ENCODE data around the gene PLEKHM3.
"Not testable (repeated sequence)": the region's sequence is repeated elsewhere in the genome, so short reads cannot be mapped to it uniquely, and the experiment has no call there.

The PLEKHM3 gene

DNA sequence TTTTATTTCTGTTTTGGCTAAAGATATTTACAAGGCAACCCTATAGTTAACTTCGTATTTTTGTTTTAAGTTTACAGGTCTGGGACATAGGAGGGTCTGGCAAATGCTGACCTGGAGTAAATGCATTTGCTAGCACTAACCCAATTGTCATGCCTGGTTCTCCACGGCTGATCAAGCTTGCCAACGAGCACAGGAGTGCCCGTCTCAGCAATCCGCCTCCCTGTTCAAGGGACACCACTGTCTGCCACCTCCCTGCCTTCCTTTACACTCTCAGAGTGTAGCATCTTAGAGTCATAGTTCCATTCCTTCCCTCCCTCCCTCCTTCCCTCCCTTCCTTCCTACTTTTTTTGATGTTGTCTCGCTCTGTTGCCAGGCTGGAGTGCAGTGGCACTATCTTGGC lies 104.6 kb downstream of the PLEKHM3 start:
- no peak for DNase-seq

DNA sequence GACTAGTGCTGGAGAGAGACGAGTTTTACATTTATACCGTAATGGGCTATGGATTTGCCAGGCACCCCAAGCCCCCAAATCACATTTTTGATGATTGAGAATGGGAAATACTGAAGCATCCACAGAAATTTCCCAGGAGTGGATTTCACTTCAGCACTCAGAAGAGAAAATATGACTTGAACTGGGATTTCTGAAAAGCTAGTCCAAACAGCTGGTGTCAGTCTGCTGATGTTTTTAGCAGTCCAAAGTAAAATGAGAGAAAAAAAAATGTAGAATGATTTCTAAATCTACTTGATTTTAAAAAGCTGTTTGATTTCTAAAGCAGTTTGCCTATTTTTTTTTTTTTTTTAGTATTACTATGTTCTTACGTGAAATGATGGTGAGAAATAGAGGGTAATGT lies 105.0 kb downstream of the PLEKHM3 start:
- no peak for DNase-seq

DNA sequence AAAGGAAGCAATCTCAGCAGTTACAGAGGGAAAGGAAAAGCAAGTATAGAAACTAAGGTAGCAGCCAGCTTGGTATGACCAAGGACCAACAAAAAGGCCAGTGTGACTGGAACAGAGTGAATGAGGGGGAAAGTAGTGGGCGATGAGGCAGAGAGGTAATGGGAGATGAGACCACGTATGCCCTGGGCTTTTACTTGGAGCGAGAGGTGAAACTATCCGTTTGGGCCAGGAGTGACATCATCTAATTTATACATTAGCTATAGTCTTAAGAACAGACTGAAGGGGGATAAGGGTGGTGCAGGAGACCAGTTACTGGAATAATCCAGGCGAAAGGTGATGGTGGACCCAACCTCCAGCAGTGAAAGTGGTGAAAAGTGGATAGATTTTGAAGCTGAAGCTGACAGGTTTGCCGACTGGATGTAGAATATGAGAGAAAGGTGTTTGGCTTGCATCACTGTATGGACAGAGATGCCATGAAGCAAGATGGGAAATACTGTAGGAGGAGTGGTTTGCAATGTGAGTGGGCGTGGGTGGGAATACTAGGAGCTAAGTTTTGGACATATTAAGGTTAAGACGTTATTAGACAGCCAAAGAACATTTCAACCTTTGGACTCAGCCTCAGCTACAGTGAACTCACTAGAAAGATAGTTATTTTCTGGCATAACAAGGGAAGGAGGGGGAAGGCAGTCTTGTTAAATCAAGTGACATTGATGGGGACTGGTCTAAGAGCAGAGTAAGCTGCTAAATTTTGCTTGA lies 106.0 kb downstream of the PLEKHM3 start:
- no peak for DNase-seq

DNA sequence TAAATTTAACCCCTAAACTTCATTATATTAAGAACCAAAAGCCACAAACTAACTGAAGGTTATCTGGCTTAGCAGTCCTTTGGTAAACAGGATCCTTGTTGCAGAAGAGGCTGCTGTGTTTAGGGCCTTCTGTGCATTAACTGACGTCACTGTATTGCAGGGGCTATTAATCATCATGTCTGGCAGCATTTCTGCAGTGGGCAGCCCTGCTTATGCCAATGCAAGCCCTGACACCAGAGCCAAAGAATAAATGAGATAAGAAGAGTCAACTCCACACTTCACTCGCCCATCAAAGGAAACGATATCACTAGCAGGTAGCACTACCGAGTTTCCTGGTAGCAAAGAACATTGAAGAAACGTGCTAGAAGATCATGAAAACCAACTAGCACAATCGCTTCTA lies 110.6 kb downstream of the PLEKHM3 start:
- no peak for DNase-seq

DNA sequence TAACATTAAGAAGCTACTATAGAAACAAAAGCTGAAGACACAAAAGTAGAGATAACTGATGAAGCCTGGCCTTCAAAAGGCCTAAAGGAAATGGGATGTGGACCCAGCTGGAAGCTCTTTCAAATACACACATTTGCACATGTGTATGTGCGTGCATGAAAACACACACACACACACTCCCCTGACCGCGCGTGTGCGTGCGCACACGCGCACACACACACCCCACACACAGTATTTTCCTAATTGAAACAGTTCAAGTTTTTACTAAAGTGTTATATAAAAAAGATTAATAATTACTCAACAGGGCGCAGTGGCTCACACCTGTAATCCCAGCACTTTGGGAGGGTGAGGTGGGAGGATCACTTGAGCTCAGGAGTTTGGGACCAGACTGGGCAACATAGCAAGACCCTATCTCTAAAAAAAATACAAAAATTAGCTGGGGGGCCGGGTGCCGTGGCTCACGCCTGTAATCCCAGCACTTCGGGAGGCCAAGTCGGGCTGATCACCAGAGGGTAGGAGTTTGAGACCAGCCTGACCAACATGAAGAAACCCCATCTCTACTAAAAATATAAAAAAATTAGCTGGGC lies 111.5 kb downstream of the PLEKHM3 start:
- DNase-seq = no peak

DNA sequence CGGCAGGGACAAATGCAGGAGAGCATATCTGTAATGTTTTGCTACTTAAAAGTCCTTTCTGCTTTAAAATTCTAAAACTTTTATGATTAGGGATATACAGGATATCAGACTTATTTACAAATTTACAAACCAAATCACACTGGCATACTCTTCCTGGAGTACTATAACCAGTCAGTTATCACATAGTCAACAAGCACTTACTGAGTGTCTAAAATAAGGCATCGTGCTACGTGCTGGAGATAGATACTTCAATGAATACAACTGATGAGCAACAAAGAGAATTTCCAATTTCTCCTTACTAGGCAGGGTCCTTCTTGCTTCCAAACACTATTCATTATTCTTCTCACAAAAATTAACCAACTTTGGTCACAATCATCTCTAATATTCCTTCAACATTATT lies 113.5 kb downstream of the PLEKHM3 start:
- DNase-seq = no peak

DNA sequence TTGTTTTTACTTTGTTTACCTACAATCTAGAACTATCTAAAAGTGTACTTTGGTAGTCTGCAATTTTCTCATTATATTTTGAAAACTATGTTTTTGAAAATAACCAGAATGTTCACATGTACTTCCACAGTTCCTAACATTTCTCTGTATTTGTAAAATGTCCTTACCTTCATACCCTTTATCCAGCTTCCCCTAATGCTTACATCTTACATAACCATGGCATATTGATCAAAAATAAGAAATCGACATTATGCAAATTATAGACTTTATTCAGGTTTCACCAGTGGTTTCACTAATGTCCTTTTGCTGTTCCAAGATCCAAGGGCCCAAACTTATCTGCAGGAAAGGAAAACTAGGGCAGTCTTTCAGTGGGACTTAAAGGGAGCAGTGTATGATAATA lies 114.1 kb downstream of the PLEKHM3 start:
- no peak for DNase-seq

DNA sequence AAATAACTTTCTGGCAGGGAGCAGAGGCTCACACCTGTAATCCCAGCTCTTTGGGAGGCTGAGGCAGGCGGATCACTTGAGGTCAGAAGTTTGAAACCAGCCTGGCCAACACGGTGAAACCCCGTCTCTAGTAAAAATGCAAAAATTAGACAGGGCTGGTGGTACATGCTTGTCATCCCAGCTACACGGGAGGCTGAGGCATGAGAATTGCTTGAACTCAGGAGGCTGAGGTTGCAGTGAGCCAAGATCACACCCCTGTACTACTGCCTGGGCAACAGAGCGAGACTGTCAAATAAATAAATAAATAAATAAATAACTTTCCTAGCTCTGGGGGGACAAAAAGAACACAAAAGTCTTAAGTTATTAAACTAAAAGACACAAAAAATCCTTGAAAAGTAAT lies 118.8 kb downstream of the PLEKHM3 start:
- not testable (repeated sequence) for DNase-seq

DNA sequence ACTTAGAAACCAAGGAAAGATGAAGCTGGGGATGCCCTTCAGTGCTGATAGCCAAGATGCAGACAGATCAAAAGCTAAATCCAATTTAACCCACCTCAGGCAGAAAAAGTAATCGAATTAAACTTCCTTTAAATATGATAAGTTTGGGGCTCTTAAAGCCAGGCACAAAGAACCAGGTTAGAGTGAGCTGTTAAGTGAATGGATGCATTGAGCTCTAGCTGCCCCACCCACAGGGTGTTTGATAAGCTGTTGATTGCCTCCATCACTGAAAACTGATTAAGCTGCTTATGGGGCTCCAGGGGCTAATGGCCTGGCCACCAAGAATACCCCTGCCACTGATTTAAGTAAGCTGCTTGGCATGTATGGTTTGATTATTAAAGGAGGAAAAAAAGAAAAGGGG lies 119.8 kb downstream of the PLEKHM3 start:
- DNase-seq = no peak

DNA sequence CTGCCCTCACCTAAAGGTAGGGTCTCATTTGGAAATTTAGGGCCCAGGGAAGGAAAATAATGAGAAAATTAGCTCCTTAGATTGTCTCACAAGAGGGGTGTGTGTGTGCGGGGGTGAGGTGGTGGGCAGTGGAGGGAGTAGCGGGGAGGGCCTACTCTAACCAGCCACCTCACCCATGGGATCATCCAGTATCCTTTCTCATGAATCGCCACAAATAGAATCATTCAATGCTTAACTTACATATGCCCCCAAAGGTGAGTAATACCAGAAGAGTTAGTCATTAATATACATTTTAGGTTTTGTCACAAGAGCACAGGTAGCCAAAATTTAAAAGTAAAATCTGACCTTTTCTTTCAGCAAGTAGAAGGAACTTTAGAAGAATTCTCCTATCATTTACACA lies 122.1 kb downstream of the PLEKHM3 start:
- no peak for DNase-seq

DNA sequence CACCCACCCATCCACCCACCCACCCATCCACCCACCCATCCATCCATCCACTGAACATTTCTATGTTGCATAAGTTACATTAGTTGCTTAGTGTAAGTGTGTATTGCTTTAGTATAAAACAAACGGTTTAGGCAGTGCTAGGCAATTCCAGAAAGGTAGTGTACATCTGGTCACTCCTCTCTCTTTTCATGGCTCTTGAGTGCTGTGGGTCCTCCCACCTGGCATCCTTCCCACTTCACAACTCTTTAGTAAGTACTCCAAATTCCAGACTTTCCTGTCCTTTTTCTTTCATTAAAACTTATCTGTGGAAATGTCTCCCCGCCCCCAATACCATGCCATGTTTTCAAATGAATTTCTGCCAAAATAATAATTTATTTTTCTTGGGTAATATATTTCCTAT lies 122.5 kb downstream of the PLEKHM3 start:
- DNase-seq = no peak

DNA sequence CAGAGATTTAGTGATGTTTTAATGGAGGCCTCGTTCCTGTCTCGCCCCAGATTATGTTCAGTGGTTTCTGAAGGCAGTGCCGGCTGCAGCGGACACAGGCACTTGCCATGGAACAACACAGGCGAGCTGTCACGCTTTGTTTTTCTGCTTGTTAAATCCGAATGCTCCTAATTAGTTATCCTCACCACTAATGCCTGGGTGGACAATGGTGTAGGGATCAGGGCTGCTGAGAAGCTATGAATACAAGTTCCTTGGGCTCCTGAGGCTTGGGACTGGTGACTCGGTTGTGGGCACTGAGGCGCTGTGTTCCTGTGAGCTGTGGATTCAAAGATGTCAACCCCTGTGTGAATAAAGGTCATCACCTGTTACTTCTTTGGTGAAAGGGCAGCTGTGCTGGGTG lies 123.5 kb downstream of the PLEKHM3 start:
- DNase-seq = no peak

DNA sequence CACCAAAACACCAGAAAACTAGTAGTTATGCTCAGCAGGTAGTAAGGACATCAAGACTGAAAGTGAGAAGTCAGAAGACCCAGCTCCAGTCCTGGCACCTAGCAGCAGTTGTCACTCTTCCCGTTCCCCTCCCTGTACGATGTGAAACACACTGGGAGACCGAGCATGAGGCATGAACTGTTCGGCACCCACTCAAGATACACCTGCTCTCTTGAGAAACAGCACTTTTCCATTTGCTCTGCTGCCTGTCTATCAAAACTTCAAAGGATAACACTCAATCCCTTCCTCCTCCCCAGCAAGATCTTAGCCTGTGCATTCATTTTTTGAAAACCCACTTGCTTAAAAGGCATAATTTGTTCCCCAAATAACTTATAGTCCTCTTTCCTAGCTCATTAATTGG lies 123.9 kb downstream of the PLEKHM3 start:
- no peak for DNase-seq

DNA sequence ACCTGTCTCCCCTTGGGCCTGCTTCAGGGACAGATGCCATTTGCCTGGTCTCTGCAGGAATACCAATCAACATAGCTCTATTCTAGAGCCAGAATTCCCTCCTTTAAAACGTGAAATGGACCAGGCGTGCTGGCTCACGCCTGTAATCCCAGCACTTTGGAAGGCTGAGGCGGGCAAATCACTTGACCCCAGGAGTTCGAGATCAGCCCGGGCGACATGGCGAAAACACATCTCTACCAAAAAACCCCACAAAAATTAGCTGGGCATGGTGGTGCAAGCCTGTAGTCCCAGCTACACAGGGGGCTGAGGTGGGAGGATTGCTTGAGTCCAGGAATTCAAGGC lies 127.0 kb downstream of the PLEKHM3 start:
- no peak for DNase-seq

DNA sequence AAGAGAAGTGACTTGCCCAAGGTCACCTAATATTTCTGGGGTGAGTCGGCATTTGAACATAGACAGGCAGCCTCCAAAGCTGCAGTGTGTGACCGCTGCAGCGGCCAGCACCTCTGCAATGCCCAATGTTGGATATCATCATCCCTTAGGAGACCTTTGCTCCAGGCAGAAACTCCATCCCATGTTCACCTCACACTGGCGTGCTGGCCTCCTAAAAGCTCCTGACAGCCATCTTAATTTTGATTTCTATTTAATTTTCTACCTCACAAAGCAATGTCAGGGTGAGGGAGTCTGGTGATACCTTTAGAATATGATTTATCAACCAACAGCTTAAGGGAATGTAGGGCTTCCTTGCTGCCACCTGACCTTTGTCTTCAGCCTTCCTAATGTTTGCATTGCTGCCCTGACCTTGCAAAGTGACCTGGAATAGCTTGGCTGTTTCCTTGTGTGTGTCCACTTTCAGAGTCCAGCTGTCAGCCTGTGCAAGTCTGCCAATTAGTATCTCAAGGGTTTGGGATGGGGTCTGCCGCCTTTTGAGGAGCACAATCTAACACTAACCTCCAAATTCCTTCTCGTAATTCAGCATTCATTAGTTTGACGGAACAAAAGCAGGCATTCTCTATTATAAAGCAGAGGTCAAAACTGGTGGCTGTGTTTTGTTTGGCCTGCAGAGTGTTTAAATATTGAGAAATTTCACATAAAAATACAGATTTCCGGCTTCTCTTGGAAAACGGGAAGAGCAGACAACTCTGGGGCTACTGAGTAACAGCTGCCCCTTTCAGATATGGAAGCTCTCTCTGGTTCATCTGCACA lies 127.6 kb downstream of the PLEKHM3 start:
- DNase-seq = no peak

DNA sequence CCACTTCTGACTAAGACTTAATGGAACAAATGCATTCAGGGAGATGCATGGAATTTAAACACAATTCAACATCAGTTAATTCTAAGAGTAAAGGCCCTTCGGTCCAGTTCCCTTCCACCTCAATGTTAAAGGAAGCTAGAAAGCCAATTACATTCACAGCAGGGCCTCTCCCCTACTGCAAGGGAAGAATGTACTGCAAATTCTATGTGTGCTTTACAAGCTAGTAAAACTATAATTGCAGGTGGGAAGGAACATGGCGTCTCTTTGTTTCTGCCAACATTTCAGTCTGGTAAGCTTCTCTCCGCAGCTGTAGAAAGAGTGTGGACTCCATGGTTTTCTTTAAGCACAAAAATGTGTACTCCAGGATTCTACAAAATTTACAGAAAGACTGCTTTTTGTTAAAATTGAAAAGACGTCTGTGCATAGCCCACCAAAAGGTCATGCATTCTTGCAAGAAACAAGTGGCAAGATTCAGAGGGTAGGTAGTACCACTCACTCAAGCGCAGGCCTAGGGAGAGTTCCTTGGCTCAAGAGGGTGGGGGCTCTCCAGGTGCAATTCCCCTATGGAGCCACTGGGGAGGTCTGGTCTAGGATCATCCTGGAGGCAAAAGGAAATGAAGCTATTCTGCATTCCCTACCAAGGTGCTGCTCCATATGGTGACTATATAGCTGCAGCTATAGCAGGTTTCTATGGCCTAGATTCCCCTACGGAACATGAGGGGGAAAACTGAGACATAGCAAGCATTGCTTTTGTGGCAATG lies 128.6 kb downstream of the PLEKHM3 start:
- DNase-seq = no peak

DNA sequence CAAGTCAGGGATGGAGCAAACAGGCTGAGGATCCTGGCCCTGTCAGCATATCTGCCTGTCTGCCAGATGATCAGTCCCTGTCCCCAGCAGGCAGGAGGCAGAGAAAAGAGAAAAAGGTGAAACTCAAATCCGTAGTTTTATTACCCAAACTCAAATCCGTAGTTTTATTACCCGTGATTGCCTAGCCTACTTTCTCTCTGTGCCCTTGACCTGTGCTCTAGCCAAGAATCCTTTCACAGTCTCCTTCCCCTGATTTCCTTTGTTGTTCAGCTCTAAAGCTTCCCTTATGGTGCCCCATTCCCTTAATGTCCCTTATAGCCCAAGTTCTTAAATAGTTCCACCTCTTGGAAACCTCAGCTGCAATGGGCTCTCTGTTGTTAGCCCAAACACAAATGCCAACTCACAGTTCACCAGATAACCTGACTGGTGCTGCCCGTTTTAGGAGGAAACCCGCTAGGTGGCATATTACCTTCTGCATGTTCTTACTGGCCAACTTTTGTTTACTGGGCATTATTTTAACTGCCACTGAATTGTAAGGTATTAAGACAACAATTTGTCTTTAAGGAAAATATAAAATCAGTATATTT lies 130.0 kb downstream of the PLEKHM3 start:
- DNase-seq = no peak

DNA sequence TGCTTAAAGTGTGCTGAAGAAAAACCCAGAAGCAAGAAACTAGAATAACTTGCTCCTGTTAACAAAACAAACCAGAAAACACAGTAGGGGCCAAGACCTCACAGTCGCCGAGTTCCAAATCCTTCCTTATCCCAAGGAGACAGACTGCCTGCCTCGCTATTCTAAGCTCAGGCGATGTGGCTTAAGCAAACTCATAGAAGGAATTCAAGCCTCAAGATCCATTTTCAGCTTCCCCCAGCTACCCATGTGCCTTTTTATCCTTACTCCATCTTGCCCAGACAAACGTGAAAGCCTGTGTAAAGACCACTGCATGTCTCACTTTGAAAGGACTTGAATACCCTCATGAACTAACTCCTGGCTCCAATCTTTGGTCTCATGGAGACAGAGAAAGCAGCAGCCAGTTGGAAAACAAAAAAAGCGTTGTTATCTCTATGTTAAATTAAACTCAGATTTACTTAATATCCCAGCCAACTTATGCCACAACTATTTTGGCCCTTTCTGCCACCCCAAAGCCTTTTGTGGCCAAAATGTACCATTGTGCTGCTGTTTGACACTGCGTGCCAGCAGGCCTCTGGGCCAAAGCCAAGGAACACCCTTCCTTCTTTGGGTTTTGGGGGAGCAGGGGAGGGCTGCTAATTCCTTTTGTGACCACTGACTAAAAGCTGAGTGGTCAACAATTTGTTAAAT lies 132.5 kb downstream of the PLEKHM3 start:
- DNase-seq = no peak

DNA sequence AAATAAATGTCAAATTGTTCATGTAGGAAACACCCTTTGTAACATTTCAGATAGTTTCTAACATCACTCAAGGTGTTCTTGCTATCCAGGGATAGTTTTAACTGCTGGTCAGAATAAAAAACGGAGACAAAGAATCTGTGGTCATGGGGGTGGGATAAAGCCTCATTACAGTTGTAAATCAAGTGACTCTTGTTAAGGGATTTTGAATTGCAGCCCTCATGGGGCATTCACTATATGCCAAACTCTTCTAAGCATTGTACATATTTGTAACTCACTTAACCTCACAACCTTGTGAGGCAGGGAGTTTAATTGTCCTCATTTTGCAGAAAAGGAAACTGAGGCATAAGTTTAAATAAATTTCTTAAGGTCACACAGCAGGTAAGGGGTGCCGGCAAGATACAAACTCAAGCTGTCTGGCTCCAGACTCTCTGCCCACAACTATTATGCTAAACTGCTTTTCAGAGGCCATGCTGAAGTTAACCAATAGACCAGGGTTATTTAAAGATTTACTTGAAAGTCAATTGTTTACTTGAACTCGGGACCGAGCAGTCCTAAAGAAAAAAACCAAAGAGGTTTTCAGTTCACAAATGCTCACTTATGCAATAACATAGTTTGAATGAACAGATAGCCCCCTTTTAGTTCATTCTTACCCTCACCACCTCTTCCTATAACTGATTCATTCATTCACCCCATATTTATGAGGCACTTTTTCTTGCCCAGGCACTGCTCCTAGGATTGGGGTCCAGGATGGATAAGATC lies 134.1 kb downstream of the PLEKHM3 start:
- DNase-seq = no peak

DNA sequence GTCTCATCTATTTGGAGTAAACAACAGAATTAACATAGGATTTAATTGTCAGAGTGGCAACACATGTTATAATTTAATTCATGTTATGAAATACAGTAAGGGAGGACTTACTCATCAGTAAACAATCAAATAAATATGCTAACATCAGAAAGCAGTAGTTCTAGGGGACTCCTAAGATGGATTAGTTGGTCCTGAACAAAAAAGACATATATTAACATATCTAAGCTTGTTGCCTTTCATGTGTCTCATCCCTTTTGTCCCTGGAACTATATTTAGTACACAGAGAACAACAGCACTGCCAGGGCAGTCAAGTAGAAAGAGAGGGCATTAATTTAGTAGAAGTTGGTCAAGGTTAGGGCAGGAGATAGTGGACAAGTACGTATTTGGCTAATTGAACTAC lies 137.8 kb downstream of the PLEKHM3 start:
- DNase-seq = no peak

DNA sequence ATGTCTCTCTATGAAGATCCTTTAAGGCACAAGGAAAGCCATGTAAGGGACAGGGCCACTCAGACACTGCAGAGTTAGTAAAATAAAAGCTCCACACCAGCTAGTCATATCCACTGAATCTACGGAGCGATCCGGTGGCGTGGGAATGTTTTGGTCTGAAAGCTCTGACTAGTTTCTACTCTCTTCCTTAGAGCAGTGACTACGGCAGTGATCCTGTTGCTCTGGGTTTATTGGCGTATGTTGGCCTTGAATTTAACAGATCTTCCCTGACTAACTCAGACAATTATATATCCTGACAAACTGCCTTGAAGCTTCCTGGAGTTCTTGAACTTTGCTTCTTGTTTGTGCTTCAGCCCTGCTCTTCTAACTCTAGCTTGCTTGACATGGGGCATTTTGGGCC lies 140.3 kb downstream of the PLEKHM3 start:
- DNase-seq = no peak

DNA sequence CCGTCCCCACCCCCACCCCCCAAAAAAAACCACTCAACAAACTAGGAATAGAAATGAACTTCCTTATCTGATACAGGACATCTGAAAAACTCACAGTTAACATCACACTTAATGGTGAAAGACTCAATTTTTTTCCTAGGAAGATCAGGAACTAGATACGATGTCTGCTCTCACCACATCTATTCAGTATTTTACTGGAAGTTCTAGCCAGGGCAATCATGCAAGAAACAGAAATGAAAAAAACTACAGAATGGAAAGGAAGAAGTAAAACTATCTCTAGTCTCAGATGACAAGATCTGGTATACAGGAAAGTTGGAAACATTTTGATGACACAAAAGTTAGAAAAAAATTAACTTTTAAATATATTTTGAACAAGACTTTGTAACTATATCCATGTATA lies 141.2 kb downstream of the PLEKHM3 start:
- no peak for DNase-seq
